H1 (cell line): ENCODE measurements around the gene BRD7. TPM values are rescaled to one million over a fixed set of nuclear protein-coding genes. Genes with fewer than 3 reads are reported as not detected.

Source experiments
- CTCF ChIA-PET: fragments of 300-600 bp; sonication (Branson Sonifier 250); formaldehyde crosslinking; loops from one replicate; lab custom pipeline; 2021; ENCODE audit not compliant: partially characterized antibody; lab: Charles Lee
- POLR2A ChIA-PET: fragments of 300-600 bp; sonication (Branson Sonifier 250); formaldehyde crosslinking; loops from one replicate; lab custom pipeline; 2021; ENCODE audit warnings: inconsistent platforms; ENCODE audit not compliant: partially characterized antibody; lab: Charles Lee
- DNase-seq, 2 experiments: peaks; one replicate each; pipeline versions ENCODE4 v3.0.0 to v3.0.0-alpha.2; 2010 to 2022; ENCODE audit warnings: low spot score in 2 of 2, low read depth in 1 of 2, mixed read lengths in 1 of 2
- FAIRE-seq: peaks from 2 replicates; lab custom pipeline; 2011; peaks lifted over from hg19 to GRCh38; lab: Jason Lieb, UNC
- H2AFZ ChIP-seq: 2 replicates; pipeline ENCODE4 v1.8.1; 2012; ENCODE audit warnings: low read length, inconsistent platforms
- H2AK5ac ChIP-seq: 2 replicates; pipeline ENCODE4 v1.6.1; 2013; ENCODE audit warnings: low read depth, low read length
- H2BK120ac ChIP-seq: replicated peaks from 2 replicates; pipeline ENCODE3; 2013; ENCODE audit warnings: low read depth, low read length, inconsistent platforms
- H2BK12ac ChIP-seq: 2 replicates; pipeline ENCODE4 v1.6.1; 2013; ENCODE audit warnings: low read depth, low read length
- H2BK15ac ChIP-seq: 2 replicates; pipeline ENCODE4 v1.6.1; 2013; ENCODE audit warnings: low read length
- H2BK20ac ChIP-seq: 2 replicates; pipeline ENCODE4 v1.6.1; 2013; ENCODE audit warnings: low read length
- H2BK5ac ChIP-seq: 2 replicates; pipeline ENCODE4 v1.6.1; 2013; ENCODE audit warnings: low read depth, low read length
- H3K14ac ChIP-seq: 2 replicates; pipeline ENCODE4 v1.6.1; 2013; ENCODE audit warnings: inconsistent platforms; ENCODE audit not compliant: insufficient read length
- H3K18ac ChIP-seq: 2 replicates; pipeline ENCODE4 v1.6.1; 2013; ENCODE audit warnings: low read length; ENCODE audit errors: extremely low read depth
- H3K23ac ChIP-seq: 2 replicates; pipeline ENCODE4 v1.6.1; 2013; ENCODE audit warnings: inconsistent platforms; ENCODE audit not compliant: insufficient read length
- H3K23me2 ChIP-seq: 2 replicates; pipeline ENCODE4 v1.6.1; 2013; ENCODE audit warnings: low read depth, low read length
- H3K27ac ChIP-seq: 2 replicates; pipeline ENCODE4 v1.6.1; 2011; ENCODE audit warnings: low read depth, low read length, inconsistent platforms
- H3K27me3 ChIP-seq, 4 experiments: replicated peaks in 1 of 4; 1 replicate in 1 of 4; 2 replicates in 3 of 4; pipeline versions ENCODE4 v1.6.1 to v1.8.1; 2011 to 2013; ENCODE audit warnings: low read length in 3 of 4, mild to moderate bottlenecking in 3 of 4, inconsistent platforms in 2 of 4, mixed read lengths in 2 of 4, moderate library complexity in 1 of 4; ENCODE audit not compliant: control insufficient read depth in 3 of 4, insufficient read depth in 3 of 4; ENCODE audit errors: extremely low read depth in 1 of 4
- H3K36me3 ChIP-seq, 4 experiments: 2 replicates each; pipeline versions ENCODE4 v1.6.1 to v1.8.1; 2011 to 2013; ENCODE audit warnings: mild to moderate bottlenecking in 4 of 4, low read length in 3 of 4, moderate library complexity in 2 of 4, control low read depth in 1 of 4, inconsistent platforms in 1 of 4; ENCODE audit not compliant: insufficient read depth in 4 of 4, control insufficient read depth in 2 of 4
- H3K4ac ChIP-seq: replicated peaks from 2 replicates; pipeline ENCODE3; 2013; ENCODE audit warnings: low read length, low read depth, mixed read lengths, inconsistent platforms; ENCODE audit not compliant: insufficient read length
- H3K4me1 ChIP-seq, 4 experiments: replicated peaks in 1 of 4; 1 replicate in 1 of 4; 2 replicates in 3 of 4; pipeline versions ENCODE4 v1.6.1 to v1.8.1; 2011 to 2013; ENCODE audit warnings: low read length in 3 of 4, inconsistent platforms in 2 of 4, mixed read lengths in 1 of 4; ENCODE audit not compliant: insufficient read depth in 4 of 4, control insufficient read depth in 3 of 4
- H3K4me2 ChIP-seq, 2 experiments: 2 replicates each; pipeline versions ENCODE4 v1.6.1 to v1.8.1; 2011 to 2013; ENCODE audit warnings: low read depth in 2 of 2, low read length in 2 of 2, control low read depth in 1 of 2, inconsistent platforms in 1 of 2, mild to moderate bottlenecking in 1 of 2; ENCODE audit not compliant: insufficient read depth in 1 of 2
- H3K4me3 ChIP-seq, 4 experiments: fragments of 200-600, 300-600 bp in 1 of 4; sonication (generic), shearing (Covaris generic), sonication (Bioruptor Twin) in 1 of 4; 2 replicates each; pipeline versions ENCODE4 v1.5.1 to v1.8.1; 2011 to 2016; ENCODE audit warnings: low read length in 4 of 4, low read depth in 3 of 4, control low read depth in 2 of 4, inconsistent platforms in 2 of 4, mild to moderate bottlenecking in 2 of 4, mixed read lengths in 1 of 4, moderate library complexity in 1 of 4; ENCODE audit not compliant: insufficient read depth in 2 of 4; ENCODE audit errors: extremely low read depth in 1 of 4
- H3K56ac ChIP-seq: replicated peaks from 2 replicates; pipeline ENCODE3; 2013; ENCODE audit warnings: low read depth, mild to moderate bottlenecking, mixed read lengths, low read length, inconsistent platforms; ENCODE audit not compliant: insufficient read length
- H3K79me1 ChIP-seq: 2 replicates; pipeline ENCODE4 v1.6.1; 2013; ENCODE audit warnings: low read depth, low read length, control low read depth
- H3K79me2 ChIP-seq, 2 experiments: 2 replicates each; pipeline versions ENCODE4 v1.6.1 to v1.8.1; 2012 to 2013; ENCODE audit warnings: low read length in 2 of 2, mild to moderate bottlenecking in 2 of 2, inconsistent platforms in 1 of 2; ENCODE audit not compliant: insufficient read depth in 2 of 2, control insufficient read depth in 1 of 2
- H3K9ac ChIP-seq, 4 experiments: replicated peaks in 1 of 4; 1 replicate in 1 of 4; 2 replicates in 3 of 4; pipeline versions ENCODE4 v1.6.1 to v1.8.1; 2011 to 2013; ENCODE audit warnings: low read depth in 3 of 4, low read length in 3 of 4, control low read depth in 2 of 4, mild to moderate bottlenecking in 2 of 4, moderate library complexity in 2 of 4, inconsistent platforms in 1 of 4; ENCODE audit errors: extremely low read depth in 1 of 4
- H3K9me3 ChIP-seq, 2 experiments: 2 replicates each; pipeline versions ENCODE4 v1.6.1 to v1.8.1; 2012 to 2013; ENCODE audit warnings: mild to moderate bottlenecking in 2 of 2, moderate library complexity in 2 of 2, control low read depth in 1 of 2, inconsistent platforms in 1 of 2, low read depth in 1 of 2, low read length in 1 of 2, mixed read lengths in 1 of 2; ENCODE audit not compliant: insufficient read depth in 2 of 2
- H4K20me1 ChIP-seq, 2 experiments: replicated peaks in 1 of 2; 2 replicates each; pipeline versions ENCODE3 to v1.8.1; 2011 to 2013; ENCODE audit warnings: inconsistent platforms in 2 of 2, low read length in 2 of 2, mild to moderate bottlenecking in 1 of 2; ENCODE audit not compliant: insufficient read depth in 2 of 2, control insufficient read depth in 1 of 2
- H4K5ac ChIP-seq: 2 replicates; pipeline ENCODE4 v1.6.1; 2013; ENCODE audit warnings: low read length, low read depth, mixed read lengths, inconsistent platforms; ENCODE audit not compliant: insufficient read length
- H4K8ac ChIP-seq: 2 replicates; pipeline ENCODE4 v1.8.0; 2013; ENCODE audit warnings: mild to moderate bottlenecking, moderate library complexity, low read length, inconsistent platforms; ENCODE audit not compliant: insufficient read depth; ENCODE audit errors: extremely low read depth
- H4K91ac ChIP-seq: replicated peaks from 2 replicates; pipeline ENCODE3; 2013; ENCODE audit warnings: low read length, mixed read lengths, inconsistent platforms; ENCODE audit not compliant: insufficient read length
- CBX5 ChIP-seq: fragments of 300-800, 300-1000 bp; sonication (generic); IDR thresholded peaks from 2 replicates; pipeline ENCODE4 v1.7.1; 2016; ENCODE audit warnings: antibody characterized with exemption, low read length, low read depth
- EP300 ChIP-seq, 2 experiments: IDR thresholded peaks; 1 replicate in 1 of 2; 2 replicates in 1 of 2; pipeline ENCODE4 v1.6.1; 2011 to 2012; ENCODE audit warnings: low read depth in 2 of 2, low read length in 2 of 2, mild to moderate bottlenecking in 2 of 2, borderline replicate concordance in 1 of 2, inconsistent platforms in 1 of 2, moderate library complexity in 1 of 2
- KDM1A ChIP-seq: fragments of 200-600, 300-600 bp; sonication (generic); IDR thresholded peaks from 2 replicates; pipeline ENCODE4 v1.7.1; 2016; ENCODE audit warnings: mild to moderate bottlenecking, low read length, borderline replicate concordance
- RFX5 ChIP-seq: IDR thresholded peaks from 2 replicates; pipeline ENCODE4 v1.6.1; 2011; ENCODE audit warnings: low read depth, low read length, improper control_type of control experiment, borderline replicate concordance
- TAF1 ChIP-seq: IDR thresholded peaks from 2 replicates; pipeline ENCODE4 v1.6.1; 2011; ENCODE audit warnings: mild to moderate bottlenecking, low read depth, low read length
- TCF12 ChIP-seq: IDR thresholded peaks from 2 replicates; pipeline ENCODE4 v1.6.1; 2011; ENCODE audit warnings: low read depth, mild to moderate bottlenecking, low read length
- WGBS, 2 experiments: shearing (Covaris generic) in 1 of 2; methylation state at CpG; one replicate each; pipeline versions ENCODE4 v1.1.6 to v1.1.7; 2013 to 2015; ENCODE audit warnings: low lambda C conversion rate in 2 of 2, mixed read lengths in 2 of 2, inconsistent platforms in 1 of 2, low coverage in 1 of 2, missing lambda C conversion rate in 1 of 2; ENCODE audit not compliant: insufficient replicate concordance in 2 of 2, insufficient coverage in 1 of 2, insufficient read length in 1 of 2; ENCODE audit errors: extremely low coverage in 1 of 2, missing lambda C conversion rate in 1 of 2; 5-methylcytosine and 5-hydroxymethylcytosine counted together
- polyA plus RNA-seq, 7 experiments: library from polyadenylated mRNA; depleted of rRNA in 3 of 7; stranded (reverse) in 5 of 7; unstranded in 2 of 7; fragments of >200 nt in 5 of 7; fragments of 200-250 nt in 2 of 7; gene quantifications; 1 replicate in 5 of 7; 2 replicates in 1 of 7; 4 replicates in 1 of 7; pipeline versions ENCODE4 v1.2.1 to v1.2.3, GENCODE V29; 2011 to 2013; ENCODE audit warnings: missing spikeins in 2 of 7, mixed read lengths in 2 of 7
- total RNA-seq: library from RNA; stranded (reverse); fragmentation: NEBNext Ultra II Directional; extraction: Animal tissue kit (Norgen Biotek cat#: 25700); gene quantifications from 2 replicates; pipeline ENCODE4 v1.2.1, GENCODE V29; 2021

The BRD7 gene
- total and polyA plus RNA-seq, 2 of the 8 experiments (the other 6 are each of a cell fraction or from before 2014, with no cell fraction given), result 42.5 to 120 TPM

GRCh38 chr16:50332599-50332998 is 36.2 kb downstream of the BRD7 start:
- ChIA-PET POLR2A (interaction anchor here (1.0 kb wide), 2 partner anchors 22 to 63 kb away, joined by 3 read pairs; no protein-coding TSS in a partner anchor), CTCF (interaction anchor here (0.7 to 7.5 kb wide), 5 partner anchors 22 to 375 kb away, joined by 3 to 92 read pairs (median 3); no protein-coding TSS in a partner anchor)
- Histone ChIP-seq H3K9ac (no peak overlapping the region), H2AFZ (no peak overlapping the region), H2BK5ac (no peak overlapping the region), H4K20me1 (peaks cover 1 to 8% of the 10 kb centered on the region in 2 experiments), H2BK120ac (no peak overlapping the region), H3K4me2 (no peak overlapping the region), H4K5ac (no peak overlapping the region), H3K36me3 (peaks cover 2 to 36% (median 15%) of the 10 kb centered on the region in 4 experiments; a peak in 4 of 8 replicates), H3K79me2 (peaks cover 0 to 7% of the 10 kb centered on the region in 2 experiments; a peak in 1 of 4 replicates), H3K23me2 (no peaks in the 10 kb centered on the region), H2BK20ac (no peak overlapping the region), H3K18ac (no peak overlapping the region), H3K4me1 (no peaks in the 10 kb centered on the region), H2BK12ac (no peak overlapping the region), H3K27ac (no peak overlapping the region), H4K8ac (no peak overlapping the region), H3K23ac (no peak overlapping the region), H3K79me1 (no peaks in the 10 kb centered on the region), H3K27me3 (no peaks in the 10 kb centered on the region), H2AK5ac (no peak overlapping the region), H3K9me3 (no peaks in the 10 kb centered on the region), H2BK15ac (no peak overlapping the region), H4K91ac (no peak overlapping the region), H3K4me3 (no peak overlapping the region), H3K4ac (no peak overlapping the region), H3K14ac (no peak overlapping the region), H3K56ac (no peak overlapping the region)
- 78% methylated on average over 3 of the region's 3 CpGs; no CpG with 5 or more reads in 1 of the 2 experiments for WGBS, 2 experiments
- FAIRE-seq (no peak), DNase-seq (no peak)
- TF ChIP-seq TCF12, result no peak
- no peak for TF ChIP-seq CBX5
- no peak for TF ChIP-seq EP300 (IDR thresholded peaks at IDR 0.05; ENCODE audit: borderline replicate concordance in 1 of 2, low read depth in 2 of 2, low read length in 2 of 2)
- TF ChIP-seq TAF1, result no peak
- no peak for TF ChIP-seq RFX5
- TF ChIP-seq KDM1A, result no peak
